GM12891 (cell line): ENCODE measurements around the gene DRD4.
"Not testable (repeated sequence)": the region's sequence is repeated elsewhere in the genome, so short reads cannot be mapped to it uniquely, and the experiment has no call there.

Experiments used
- DNase-seq: peaks from one replicate; pipeline ENCODE4 v3.0.0; 2011; ENCODE audit warnings: low spot score; ENCODE audit not compliant: insufficient read length
- FAIRE-seq: peaks from 2 replicates; lab custom pipeline; 2011; peaks lifted over from hg19 to GRCh38; lab: Jason Lieb, UNC
- PAX5 ChIP-seq: IDR thresholded peaks from 2 replicates; pipeline ENCODE4 v1.6.1; 2011; ENCODE audit warnings: low read length, moderate library complexity, mild to moderate bottlenecking; ENCODE audit not compliant: insufficient read depth, severe bottlenecking
- POLR2A ChIP-seq: IDR thresholded peaks from 2 replicates; pipeline ENCODE4 v1.6.1; 2011; ENCODE audit warnings: low read depth, low read length, control low read depth
- POLR2AphosphoS5 ChIP-seq: IDR thresholded peaks from 2 replicates; pipeline ENCODE4 v1.6.1; 2011; ENCODE audit warnings: low read depth, low read length, control low read depth
- POU2F2 ChIP-seq: IDR thresholded peaks from 2 replicates; pipeline ENCODE4 v1.6.1; 2011; ENCODE audit warnings: low read depth, mild to moderate bottlenecking, control low read depth, low read length, moderate library complexity
- SPI1 ChIP-seq: IDR thresholded peaks from 2 replicates; pipeline ENCODE4 v1.6.1; 2011; ENCODE audit warnings: low read depth, low read length, control low read depth
- TAF1 ChIP-seq: IDR thresholded peaks from 2 replicates; pipeline ENCODE4 v1.6.1; 2011; ENCODE audit warnings: low read depth, low read length, control low read depth

DRD4 gene

GRCh38 chr11:643366-643765 is 6.3 kb downstream of the DRD4 start:
- TF ChIP-seq TAF1 (no peak), POU2F2 (no peak), SPI1 (no peak), POLR2AphosphoS5 (no peak), PAX5 (no peak), POLR2A (no peak)
- FAIRE-seq = no peak
- no peak for DNase-seq

DNA sequence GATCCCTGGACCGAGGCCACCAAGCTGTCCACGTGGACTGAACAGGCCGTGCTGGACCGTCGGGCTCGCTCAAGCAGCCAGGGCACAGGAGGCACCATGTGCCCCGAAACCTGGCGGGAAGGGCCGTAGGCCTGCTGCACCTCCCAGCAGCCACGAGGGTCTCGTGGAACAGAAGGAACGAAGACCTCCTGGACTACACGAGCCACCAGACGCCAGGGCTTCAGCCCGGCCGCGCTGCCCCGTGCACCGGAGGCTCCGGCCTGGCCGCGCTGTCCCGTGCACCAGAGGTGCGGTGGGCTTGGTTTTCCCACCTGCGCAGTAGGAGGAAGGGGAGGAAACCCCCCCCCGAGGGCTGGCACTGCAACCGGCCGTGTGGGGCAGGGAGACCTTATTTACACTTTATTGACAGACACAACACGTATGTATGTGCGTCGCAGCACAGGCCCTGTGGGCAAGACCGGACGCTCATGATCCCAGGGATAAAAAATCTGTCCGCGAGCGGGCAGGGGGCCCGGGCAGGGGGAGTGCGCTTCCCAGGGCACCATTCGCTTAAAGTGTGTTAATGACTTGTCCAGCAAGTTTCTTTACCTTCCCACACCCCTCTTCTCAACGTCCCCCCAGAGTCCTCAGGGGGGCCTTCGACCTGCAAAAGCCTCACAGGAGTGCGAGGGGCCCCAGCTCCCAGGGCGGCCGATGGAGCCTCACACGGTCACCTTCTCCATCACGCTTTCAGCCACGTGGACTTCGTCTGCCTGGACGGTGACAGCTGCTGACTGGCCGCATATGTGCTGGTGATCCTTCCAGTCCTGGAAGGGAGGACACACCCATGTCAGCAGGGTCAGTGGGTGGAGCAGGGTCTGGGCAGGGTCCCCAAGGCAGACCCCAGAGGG is 7.0 kb downstream of the DRD4 start:
- FAIRE-seq (no peak), DNase-seq (no peak)
- TF ChIP-seq PAX5 (no peak), POLR2AphosphoS5 (no peak), POLR2A (no peak), SPI1 (no peak), TAF1 (no peak), POU2F2 (no peak)

DNA sequence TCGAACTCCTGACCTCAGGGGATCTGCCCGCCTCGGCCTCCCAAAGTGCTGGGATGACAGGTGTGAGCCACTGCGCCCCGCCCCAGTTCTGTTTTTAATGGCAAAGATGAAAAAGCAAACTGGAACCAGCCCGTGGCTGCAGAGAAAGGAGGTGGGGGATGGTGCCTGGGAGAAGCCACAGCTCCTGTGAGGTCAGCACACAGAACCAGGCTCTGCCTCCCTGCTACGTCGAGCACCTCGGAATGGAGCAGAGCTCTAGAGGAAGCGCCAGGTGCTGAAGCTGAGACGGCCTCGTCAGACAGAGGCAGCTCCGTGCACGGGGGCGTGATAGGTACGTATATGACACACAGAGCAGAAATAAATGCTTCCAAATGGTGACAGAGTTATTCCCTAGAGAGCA is 8.5 kb downstream of the DRD4 start:
- no peak for TF ChIP-seq POLR2AphosphoS5
- TF ChIP-seq PAX5 = no peak
- no peak for TF ChIP-seq POU2F2
- no peak for TF ChIP-seq SPI1
- TF ChIP-seq POLR2A = no peak
- TF ChIP-seq TAF1 = no peak
- DNase-seq = no peak
- FAIRE-seq = no peak

DNA sequence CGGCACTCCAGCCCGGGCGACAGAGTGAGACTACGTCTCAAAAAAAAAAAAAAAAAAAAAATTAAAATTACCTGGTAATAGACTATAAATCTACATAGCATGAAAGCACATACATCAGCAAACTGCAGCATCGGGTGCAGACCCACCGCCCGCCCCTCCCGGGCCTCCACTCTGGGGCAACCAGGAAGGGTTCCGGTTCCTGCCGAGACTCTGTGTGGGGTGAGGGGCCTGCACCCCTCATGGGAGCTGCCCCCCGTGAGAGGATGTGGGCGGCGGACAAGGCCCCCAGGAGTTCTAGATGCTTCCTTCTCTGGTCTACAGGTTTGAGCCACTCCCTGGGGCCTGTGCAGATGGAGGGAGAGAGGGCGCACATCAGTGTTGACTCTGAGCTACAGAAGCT is 9.1 kb downstream of the DRD4 start:
- no peak for DNase-seq
- FAIRE-seq = no peak

DNA sequence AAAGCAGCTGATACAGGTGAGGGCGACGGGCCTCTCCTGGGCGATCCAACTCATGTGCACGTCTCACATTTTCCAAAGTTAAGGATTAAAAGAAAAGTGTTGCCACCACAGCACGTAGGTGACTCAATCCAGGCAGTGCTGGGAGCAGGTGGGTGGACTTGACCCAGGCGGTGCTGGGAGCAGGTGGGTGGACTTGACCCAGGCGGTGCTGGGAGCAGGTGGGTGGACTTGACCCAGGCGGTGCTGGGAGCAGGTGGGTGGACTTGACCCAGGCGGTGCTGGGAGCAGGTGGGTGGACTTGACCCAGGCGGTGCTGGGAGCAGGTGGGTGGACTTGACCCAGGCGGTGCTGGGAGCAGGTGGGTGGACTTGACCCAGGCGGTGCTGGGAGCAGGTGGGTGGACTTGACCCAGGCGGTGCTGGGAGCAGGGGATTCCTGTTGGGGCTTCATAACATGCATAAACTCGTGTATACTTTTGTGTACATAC is 10.6 kb downstream of the DRD4 start:
- FAIRE-seq, DNase-seq: not testable (repeated sequence)

More for the DNA sequence above, 9.1 kb downstream of the DRD4 start:
- TF ChIP-seq SPI1 = no peak
- TF ChIP-seq TAF1 = no peak
- TF ChIP-seq POLR2A = no peak
- TF ChIP-seq PAX5 = no peak
- no peak for TF ChIP-seq POLR2AphosphoS5
- no peak for TF ChIP-seq POU2F2

GRCh38 chr11:650482-650881 is 13.4 kb downstream of the DRD4 start:
- DNase-seq (no peak), FAIRE-seq (no peak)
- TF ChIP-seq POLR2AphosphoS5 = no peak
- TF ChIP-seq SPI1 = no peak
- no peak for TF ChIP-seq PAX5
- no peak for TF ChIP-seq POU2F2
- TF ChIP-seq POLR2A = no peak
- no peak for TF ChIP-seq TAF1

DNA sequence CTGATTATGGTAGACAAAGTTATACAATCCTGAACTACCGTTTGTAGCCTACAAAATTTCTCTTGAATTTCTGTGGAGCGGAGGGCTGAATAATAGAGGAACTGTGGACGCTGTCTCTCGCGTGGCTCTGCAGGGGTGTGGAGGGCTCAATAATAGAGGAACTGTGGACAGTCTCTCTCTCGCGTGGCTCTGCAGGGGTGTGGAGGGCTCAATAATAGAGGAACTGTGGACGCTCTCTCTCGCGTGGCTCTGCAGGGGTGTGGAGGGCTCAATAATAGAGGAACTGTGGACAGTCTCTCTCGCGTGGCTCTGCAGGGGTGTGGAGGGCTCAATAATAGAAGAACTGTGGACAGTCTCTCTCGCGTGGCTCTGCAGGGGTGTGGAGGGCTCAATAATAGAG is 16.1 kb downstream of the DRD4 start:
- not testable (repeated sequence) for DNase-seq, FAIRE-seq

GRCh38 chr11:653837-654236 is 16.8 kb downstream of the DRD4 start:
- DNase-seq = no peak
- no peak for TF ChIP-seq PAX5
- TF ChIP-seq POU2F2 = no peak
- no peak for TF ChIP-seq TAF1
- TF ChIP-seq SPI1 = no peak
- TF ChIP-seq POLR2AphosphoS5 = no peak
- TF ChIP-seq POLR2A = no peak
- FAIRE-seq = no peak

GRCh38 chr11:654444-654843 is 17.4 kb downstream of the DRD4 start:
- not testable (repeated sequence) for FAIRE-seq, DNase-seq

DNA sequence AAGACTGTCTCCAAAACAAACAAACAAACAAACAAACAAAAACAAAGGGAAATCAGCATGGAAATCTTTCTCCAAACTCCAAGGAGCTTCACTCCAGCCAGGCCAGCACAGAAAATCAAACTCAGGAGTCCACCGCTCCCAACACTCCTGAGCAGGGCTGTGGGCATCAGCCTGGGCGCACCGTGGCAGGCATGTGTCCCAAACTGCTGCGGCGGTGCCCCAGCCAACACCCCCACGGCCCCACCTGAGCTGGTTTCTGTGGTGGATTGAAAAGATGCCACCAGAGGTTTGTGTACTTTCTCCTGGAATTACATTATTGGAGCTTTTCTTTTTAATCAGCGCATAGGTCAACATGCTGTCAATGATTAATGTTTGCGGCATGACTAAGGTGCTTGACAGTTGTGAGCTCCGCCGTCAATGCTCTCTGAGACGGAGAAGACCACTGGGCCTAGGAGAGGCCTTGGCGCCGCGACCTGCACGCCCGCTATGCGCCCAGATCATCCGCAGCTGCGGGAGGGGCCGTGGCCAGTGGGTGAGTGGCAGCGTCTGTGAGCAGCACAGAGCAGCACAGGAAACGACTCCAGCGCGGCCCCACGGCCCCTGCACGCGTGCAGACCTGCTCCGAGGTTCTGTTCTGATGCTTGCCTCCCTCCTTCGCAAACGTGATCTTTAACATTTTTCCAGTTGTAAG is 18.1 kb downstream of the DRD4 start:
- TF ChIP-seq POLR2A = no peak
- no peak for TF ChIP-seq PAX5
- no peak for TF ChIP-seq SPI1
- FAIRE-seq (no peak), DNase-seq (no peak)
